ENCODE results near the gene ACP4. TPM values are rescaled to one million over a fixed set of nuclear protein-coding genes. Genes with fewer than 3 reads are reported as not detected.

Gene ACP4
- total and polyA plus RNA-seq, 2 experiments from 2014 or later, result not detected

GRCh38 chr19:50794074-50794875, 4.1 kb downstream of the ACP4 start:
- Histone ChIP-seq H2AFZ (no peak overlapping the region), H3F3A (replicated peaks; ENCODE audit: low read depth) (peaks cover 38% of the 10 kb centered on the region), H3K27ac (ENCODE audit: low read depth) (no peak overlapping the region), H3K27me3 (ENCODE audit: insufficient read depth) (no peaks in the 10 kb centered on the region), H3K79me2 (replicated peaks; ENCODE audit: insufficient read depth) (peaks cover 1% of the 10 kb centered on the region; the same call in 1 of the 2 replicates), H3K9me2 (ENCODE audit: insufficient read depth) (no peaks in the 10 kb centered on the region), H3K4me2 (0 out of 2 replicates have a peak overlapping the region, but pooled peaks have one; percentile 38), H3K4me1 (ENCODE audit: insufficient read depth) (peaks cover 9% of the 10 kb centered on the region), H4K20me1 (replicated peaks; ENCODE audit: insufficient read depth) (peaks cover 37% of the 10 kb centered on the region), H3K4me3 (no peak overlapping the region), H3K36me3 (ENCODE audit: insufficient read depth) (peaks cover 7% of the 10 kb centered on the region; the same call in 1 of the 2 replicates)
- H3K4me3 Mint-ChIP-seq, result no peak overlapping the region
- DNase-seq (ENCODE audit: low spot score), result no peak
- peaks cover 34% of the 10 kb centered on the region for H3K36me3 Mint-ChIP-seq (ENCODE audit: low read depth)
- peaks cover 6% of the 10 kb centered on the region for H3K9me3 Mint-ChIP-seq
- H3K27me3 Mint-ChIP-seq (ENCODE audit: insufficient read depth, low read depth, poor library complexity), result peaks cover 38% of the 10 kb centered on the region
- ATAC-seq, result peak; percentile 1
- peaks cover 6% of the 10 kb centered on the region; the same call in 2 of the 3 replicates for H3K4me1 Mint-ChIP-seq
- TF ChIP-seq NANOG (IDR thresholded peaks at IDR 0.05; ENCODE audit: borderline replicate concordance) (no peak), EZH2phosphoT487 (IDR thresholded peaks at IDR 0.05; ENCODE audit: unreplicated experiment) (no peak), ETS1 (IDR thresholded peaks at IDR 0.05) (no peak), CREB1 (CRISPR knock-in tag; IDR thresholded peaks at IDR 0.05; ENCODE audit: low read depth) (no peak), ZNF331 (CRISPR knock-in tag; IDR thresholded peaks at IDR 0.05; ENCODE audit: low read depth) (no peak), STAT1 (IDR thresholded peaks at IDR 0.05; ENCODE audit: unreplicated experiment) (no peak), CTCF (conservative IDR thresholded peaks at IDR 0.05; ENCODE audit: low read depth in 2 of 2) (no peak), JUNB (IDR thresholded peaks at IDR 0.05; ENCODE audit: unreplicated experiment) (no peak), EZH2 (IDR thresholded peaks at IDR 0.05; ENCODE audit: low read depth, unreplicated experiment) (no peak), ZNF114 (CRISPR knock-in tag; IDR thresholded peaks at IDR 0.05) (no peak), POLR2AphosphoS5 (IDR thresholded peaks at IDR 0.05; ENCODE audit: low read depth) (no peak)
- TF ChIP-seq, protein P1, sequence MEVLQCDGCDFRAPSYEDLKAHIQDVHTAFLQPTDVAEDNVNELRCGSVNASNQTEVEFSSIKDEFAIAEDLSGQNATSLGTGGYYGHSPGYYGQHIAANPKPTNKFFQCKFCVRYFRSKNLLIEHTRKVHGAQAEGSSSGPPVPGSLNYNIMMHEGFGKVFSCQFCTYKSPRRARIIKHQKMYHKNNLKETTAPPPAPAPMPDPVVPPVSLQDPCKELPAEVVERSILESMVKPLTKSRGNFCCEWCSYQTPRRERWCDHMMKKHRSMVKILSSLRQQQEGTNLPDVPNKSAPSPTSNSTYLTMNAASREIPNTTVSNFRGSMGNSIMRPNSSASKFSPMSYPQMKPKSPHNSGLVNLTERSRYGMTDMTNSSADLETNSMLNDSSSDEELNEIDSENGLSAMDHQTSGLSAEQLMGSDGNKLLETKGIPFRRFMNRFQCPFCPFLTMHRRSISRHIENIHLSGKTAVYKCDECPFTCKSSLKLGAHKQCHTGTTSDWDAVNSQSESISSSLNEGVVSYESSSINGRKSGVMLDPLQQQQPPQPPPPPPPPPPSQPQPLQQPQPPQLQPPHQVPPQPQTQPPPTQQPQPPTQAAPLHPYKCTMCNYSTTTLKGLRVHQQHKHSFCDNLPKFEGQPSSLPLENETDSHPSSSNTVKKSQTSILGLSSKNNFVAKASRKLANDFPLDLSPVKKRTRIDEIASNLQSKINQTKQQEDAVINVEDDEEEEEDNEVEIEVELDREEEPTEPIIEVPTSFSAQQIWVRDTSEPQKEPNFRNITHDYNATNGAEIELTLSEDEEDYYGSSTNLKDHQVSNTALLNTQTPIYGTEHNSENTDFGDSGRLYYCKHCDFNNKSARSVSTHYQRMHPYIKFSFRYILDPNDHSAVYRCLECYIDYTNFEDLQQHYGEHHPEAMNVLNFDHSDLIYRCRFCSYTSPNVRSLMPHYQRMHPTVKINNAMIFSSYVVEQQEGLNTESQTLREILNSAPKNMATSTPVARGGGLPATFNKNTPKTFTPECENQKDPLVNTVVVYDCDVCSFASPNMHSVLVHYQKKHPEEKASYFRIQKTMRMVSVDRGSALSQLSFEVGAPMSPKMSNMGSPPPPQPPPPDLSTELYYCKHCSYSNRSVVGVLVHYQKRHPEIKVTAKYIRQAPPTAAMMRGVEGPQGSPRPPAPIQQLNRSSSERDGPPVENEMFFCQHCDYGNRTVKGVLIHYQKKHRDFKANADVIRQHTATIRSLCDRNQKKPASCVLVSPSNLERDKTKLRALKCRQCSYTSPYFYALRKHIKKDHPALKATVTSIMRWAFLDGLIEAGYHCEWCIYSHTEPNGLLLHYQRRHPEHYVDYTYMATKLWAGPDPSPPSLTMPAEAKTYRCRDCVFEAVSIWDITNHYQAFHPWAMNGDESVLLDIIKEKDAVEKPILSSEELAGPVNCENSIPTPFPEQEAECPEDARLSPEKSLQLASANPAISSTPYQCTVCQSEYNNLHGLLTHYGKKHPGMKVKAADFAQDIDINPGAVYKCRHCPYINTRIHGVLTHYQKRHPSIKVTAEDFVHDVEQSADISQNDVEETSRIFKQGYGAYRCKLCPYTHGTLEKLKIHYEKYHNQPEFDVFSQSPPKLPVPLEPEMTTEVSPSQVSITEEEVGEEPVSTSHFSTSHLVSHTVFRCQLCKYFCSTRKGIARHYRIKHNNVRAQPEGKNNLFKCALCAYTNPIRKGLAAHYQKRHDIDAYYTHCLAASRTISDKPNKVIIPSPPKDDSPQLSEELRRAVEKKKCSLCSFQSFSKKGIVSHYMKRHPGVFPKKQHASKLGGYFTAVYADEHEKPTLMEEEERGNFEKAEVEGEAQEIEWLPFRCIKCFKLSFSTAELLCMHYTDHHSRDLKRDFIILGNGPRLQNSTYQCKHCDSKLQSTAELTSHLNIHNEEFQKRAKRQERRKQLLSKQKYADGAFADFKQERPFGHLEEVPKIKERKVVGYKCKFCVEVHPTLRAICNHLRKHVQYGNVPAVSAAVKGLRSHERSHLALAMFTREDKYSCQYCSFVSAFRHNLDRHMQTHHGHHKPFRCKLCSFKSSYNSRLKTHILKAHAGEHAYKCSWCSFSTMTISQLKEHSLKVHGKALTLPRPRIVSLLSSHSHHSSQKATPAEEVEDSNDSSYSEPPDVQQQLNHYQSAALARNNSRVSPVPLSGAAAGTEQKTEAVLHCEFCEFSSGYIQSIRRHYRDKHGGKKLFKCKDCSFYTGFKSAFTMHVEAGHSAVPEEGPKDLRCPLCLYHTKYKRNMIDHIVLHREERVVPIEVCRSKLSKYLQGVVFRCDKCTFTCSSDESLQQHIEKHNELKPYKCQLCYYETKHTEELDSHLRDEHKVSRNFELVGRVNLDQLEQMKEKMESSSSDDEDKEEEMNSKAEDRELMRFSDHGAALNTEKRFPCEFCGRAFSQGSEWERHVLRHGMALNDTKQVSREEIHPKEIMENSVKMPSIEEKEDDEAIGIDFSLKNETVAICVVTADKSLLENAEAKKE (CRISPR knock-in tag; IDR thresholded peaks at IDR 0.05), result no peak
- TF ChIP-seq, protein P2, sequence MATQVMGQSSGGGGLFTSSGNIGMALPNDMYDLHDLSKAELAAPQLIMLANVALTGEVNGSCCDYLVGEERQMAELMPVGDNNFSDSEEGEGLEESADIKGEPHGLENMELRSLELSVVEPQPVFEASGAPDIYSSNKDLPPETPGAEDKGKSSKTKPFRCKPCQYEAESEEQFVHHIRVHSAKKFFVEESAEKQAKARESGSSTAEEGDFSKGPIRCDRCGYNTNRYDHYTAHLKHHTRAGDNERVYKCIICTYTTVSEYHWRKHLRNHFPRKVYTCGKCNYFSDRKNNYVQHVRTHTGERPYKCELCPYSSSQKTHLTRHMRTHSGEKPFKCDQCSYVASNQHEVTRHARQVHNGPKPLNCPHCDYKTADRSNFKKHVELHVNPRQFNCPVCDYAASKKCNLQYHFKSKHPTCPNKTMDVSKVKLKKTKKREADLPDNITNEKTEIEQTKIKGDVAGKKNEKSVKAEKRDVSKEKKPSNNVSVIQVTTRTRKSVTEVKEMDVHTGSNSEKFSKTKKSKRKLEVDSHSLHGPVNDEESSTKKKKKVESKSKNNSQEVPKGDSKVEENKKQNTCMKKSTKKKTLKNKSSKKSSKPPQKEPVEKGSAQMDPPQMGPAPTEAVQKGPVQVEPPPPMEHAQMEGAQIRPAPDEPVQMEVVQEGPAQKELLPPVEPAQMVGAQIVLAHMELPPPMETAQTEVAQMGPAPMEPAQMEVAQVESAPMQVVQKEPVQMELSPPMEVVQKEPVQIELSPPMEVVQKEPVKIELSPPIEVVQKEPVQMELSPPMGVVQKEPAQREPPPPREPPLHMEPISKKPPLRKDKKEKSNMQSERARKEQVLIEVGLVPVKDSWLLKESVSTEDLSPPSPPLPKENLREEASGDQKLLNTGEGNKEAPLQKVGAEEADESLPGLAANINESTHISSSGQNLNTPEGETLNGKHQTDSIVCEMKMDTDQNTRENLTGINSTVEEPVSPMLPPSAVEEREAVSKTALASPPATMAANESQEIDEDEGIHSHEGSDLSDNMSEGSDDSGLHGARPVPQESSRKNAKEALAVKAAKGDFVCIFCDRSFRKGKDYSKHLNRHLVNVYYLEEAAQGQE (IDR thresholded peaks at IDR 0.05; ENCODE audit: unreplicated experiment), result no peak
- no peak overlapping the region; the same call in 1 of the 2 replicates for H3K27ac Mint-ChIP-seq

All from GM23338 (cell line).